Lower leg skin (tissue), 3 donors: ENCODE results near the gene SMAD1.

Experiments used
- POLR2A ChIP-seq, 2 donors: fragments of 450-650 bp; IDR thresholded peaks; one replicate each; pipeline ENCODE4 v1.6.1; 2016 to 2017; ENCODE audit warnings: antibody characterized with exemption in 2 of 2, mild to moderate bottlenecking in 1 of 2, moderate library complexity in 1 of 2
- TF ChIP-seq, protein P1 (sequence below), 3 donors: fragments of 450-650 bp; IDR thresholded peaks; one replicate each; pipeline ENCODE4 v1.5.1; 2016; ENCODE audit warnings: antibody characterized with exemption in 3 of 3, mild to moderate bottlenecking in 3 of 3, moderate library complexity in 2 of 3

DNA sequence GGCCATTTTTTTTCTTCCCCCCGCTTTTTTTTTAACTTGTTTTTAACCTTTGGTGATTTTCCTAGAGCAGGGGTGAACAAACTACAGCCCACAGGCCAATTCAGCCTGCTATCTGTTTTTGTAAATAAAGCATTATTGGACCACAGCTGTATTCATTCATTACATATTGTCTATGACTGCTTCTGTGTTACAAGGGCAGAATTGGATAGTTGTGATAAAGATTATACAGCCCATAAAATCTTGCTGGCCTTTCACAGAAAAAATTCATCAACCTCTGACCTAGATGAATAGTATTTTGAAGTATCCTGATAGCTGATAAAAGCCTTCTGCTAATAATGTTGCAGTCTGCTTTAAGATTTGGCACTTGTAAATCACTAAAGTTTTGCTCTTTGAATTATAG, 63.4 kb downstream of the SMAD1 start:
- TF ChIP-seq, protein P1, sequence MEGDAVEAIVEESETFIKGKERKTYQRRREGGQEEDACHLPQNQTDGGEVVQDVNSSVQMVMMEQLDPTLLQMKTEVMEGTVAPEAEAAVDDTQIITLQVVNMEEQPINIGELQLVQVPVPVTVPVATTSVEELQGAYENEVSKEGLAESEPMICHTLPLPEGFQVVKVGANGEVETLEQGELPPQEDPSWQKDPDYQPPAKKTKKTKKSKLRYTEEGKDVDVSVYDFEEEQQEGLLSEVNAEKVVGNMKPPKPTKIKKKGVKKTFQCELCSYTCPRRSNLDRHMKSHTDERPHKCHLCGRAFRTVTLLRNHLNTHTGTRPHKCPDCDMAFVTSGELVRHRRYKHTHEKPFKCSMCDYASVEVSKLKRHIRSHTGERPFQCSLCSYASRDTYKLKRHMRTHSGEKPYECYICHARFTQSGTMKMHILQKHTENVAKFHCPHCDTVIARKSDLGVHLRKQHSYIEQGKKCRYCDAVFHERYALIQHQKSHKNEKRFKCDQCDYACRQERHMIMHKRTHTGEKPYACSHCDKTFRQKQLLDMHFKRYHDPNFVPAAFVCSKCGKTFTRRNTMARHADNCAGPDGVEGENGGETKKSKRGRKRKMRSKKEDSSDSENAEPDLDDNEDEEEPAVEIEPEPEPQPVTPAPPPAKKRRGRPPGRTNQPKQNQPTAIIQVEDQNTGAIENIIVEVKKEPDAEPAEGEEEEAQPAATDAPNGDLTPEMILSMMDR (IDR thresholded peaks at IDR 0.05) = no peak
- no peak for TF ChIP-seq POLR2A (IDR thresholded peaks at IDR 0.05)
